Rectal smooth muscle tissue (tissue), 1 donor: ENCODE data around the gene GMEB2.

Experiments used
- H3K27ac ChIP-seq: one replicate; pipeline ENCODE4 v1.7.0; 2013; ENCODE audit warnings: low read depth, low read length, inconsistent platforms
- H3K27me3 ChIP-seq: one replicate; pipeline ENCODE4 v1.7.0; 2013; ENCODE audit warnings: low read length; ENCODE audit not compliant: control insufficient read depth, insufficient read depth
- H3K36me3 ChIP-seq: one replicate; pipeline ENCODE4 v1.7.0; 2013; ENCODE audit warnings: low read length; ENCODE audit not compliant: control insufficient read depth, insufficient read depth
- H3K4me1 ChIP-seq: one replicate; pipeline ENCODE4 v1.7.0; 2013; ENCODE audit warnings: low read length; ENCODE audit not compliant: control insufficient read depth, insufficient read depth
- H3K4me3 ChIP-seq: one replicate; pipeline ENCODE4 v1.7.0; 2013; ENCODE audit warnings: low read length
- H3K9ac ChIP-seq: one replicate; pipeline ENCODE4 v1.7.0; 2013; ENCODE audit warnings: low read length

The GMEB2 gene

DNA sequence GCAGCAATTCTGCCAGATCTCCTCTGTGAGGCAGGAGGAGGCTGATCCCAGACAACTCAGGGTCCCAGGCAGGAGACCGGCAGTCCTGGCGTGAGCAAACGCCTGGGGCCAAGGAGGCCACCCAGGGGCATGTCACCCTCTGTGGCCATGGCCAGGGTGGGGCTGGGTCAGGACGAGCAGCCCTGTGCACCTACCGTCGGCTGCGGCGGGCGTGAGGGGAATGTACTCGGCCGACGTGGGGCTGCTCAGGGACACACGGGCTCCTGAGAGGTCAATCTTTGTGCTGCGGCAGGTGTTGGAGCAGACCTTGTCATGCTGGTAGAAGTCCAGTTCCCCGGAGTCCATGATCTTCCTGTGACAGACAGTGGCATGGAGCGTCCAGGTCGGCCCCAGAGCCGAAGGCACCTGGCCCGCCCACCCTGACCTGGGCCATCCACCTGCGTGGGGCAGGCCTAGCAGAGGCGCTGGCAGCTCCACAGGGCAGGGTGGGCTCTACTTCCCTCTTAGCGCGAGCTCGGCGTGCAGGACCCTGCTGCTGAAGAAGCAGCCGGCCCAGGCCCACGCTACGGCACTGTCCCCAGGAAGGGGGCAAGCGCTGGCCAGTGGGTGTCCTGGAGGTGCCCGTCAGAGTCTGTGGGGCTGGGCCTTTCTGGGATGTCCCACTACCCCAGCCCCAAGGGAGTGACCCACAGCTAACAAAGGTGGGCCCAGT, 31.3 kb downstream of the GMEB2 start:
- H3K9ac ChIP-seq, result no peak overlapping the region
- H3K4me1 ChIP-seq, result no peaks in the 10 kb centered on the region
- no peaks in the 10 kb centered on the region for H3K27me3 ChIP-seq
- no peak overlapping the region for H3K27ac ChIP-seq
- no peak overlapping the region for H3K4me3 ChIP-seq
- peaks cover 22% of the 10 kb centered on the region for H3K36me3 ChIP-seq

DNA sequence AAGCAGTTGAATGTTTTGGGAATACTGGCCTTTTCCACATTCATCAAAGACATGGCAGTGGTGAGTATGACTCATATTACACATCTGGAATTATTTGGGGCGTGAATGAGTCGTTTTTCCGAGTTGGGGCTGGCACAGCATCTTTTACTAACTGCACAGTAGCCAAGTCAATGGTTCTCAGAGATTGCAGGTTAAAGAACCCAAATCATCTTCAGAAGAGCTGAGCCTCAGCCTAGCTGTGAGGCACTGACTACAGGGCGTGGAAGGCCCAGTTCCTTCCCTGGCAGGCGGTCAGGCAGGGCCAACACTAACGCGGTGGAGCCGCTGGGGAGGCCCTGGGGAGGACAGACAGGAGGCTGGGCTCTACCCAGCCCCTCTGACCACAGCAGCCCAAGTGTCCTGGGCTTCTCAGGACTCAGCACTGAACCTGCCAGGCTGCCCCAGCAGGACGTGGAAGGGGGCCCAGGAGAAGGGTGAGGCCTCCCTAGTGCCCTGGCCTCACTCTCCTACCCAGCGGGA, 32.8 kb downstream of the GMEB2 start:
- Histone ChIP-seq H3K9ac (no peak overlapping the region), H3K4me1 (no peaks in the 10 kb centered on the region), H3K36me3 (peaks cover 22% of the 10 kb centered on the region), H3K27ac (peak overlapping the region; percentile 17), H3K4me3 (no peak overlapping the region), H3K27me3 (no peaks in the 10 kb centered on the region)

DNA sequence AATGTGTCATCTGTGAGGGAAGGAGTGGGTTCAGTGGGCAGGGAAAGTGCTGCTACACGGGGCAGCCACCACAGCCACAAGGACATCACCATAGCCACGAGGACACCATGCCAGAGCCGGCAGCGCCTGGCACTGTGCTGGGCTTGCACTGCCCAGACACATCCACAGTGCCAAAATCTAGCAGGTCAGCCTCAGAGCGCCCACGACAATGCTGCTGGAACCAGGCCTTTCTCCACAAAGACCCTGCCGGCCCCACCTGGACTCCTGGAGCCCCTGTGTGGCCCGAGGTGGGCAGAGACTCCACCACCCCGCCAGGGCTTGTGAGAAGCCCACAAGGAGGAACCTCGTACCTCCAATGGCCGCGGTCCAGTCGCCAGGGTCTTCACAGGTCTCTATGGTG, 34.2 kb downstream of the GMEB2 start:
- no peak overlapping the region for H3K9ac ChIP-seq
- H3K36me3 ChIP-seq, result peaks cover 18% of the 10 kb centered on the region
- H3K4me3 ChIP-seq, result no peak overlapping the region

DNA sequence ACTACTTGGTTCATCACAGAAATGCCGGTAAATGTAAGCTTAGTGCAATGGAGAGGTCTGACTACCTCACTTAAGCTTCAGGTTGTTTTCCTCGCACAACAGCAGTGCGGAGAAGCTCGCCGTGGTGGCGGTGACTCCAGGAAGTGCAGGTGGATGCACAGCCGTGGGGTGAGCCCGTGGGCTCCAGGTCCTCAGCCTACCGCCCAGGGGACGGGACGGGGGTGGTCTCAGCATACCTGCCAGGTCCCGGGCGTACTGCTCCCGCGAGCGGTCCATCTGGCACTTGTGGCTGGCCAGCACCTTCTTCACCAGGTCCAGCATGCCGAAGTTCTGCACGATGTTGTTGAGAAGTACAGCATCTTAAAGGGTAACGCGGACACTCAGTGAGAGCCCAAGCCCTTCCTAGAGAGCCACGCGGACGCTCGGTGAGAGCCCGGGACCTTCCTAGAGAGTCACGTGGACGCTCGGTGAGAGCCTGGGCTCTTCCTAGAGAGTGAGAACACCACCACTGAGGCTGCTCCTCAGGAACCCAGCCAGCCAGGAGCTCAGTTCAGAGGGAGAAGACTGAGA, 35.0 kb downstream of the GMEB2 start:
- peaks cover 17% of the 10 kb centered on the region for H3K36me3 ChIP-seq
- no peak overlapping the region for H3K4me3 ChIP-seq
- no peak overlapping the region for H3K27ac ChIP-seq
- no peak overlapping the region for H3K9ac ChIP-seq
- H3K4me1 ChIP-seq, result no peaks in the 10 kb centered on the region
- no peaks in the 10 kb centered on the region for H3K27me3 ChIP-seq

More for the DNA sequence above, 34.2 kb downstream of the GMEB2 start:
- H3K27me3 ChIP-seq, result no peaks in the 10 kb centered on the region
- no peaks in the 10 kb centered on the region for H3K4me1 ChIP-seq
- H3K27ac ChIP-seq, result no peak overlapping the region

DNA sequence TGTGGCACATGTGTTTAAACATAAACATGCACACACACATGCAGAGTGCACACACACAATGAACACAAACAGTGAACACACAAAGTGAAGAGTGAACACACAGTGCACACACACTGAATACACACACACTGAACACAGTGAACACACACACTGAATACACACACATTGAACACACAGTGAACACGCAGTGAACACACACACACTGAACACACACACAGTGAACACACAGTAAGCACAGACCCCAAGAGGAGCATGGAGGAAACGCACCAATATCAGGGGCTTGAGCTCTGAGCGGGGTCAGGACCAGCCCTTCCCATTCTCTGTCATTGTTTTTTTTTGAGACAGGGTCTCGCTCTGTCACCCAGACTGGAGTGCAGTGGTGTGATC, 35.8 kb downstream of the GMEB2 start:
- Histone ChIP-seq H3K4me1 (no peaks in the 10 kb centered on the region), H3K4me3 (no peak overlapping the region), H3K9ac (no peak overlapping the region), H3K36me3 (peaks cover 17% of the 10 kb centered on the region), H3K27ac (no peak overlapping the region), H3K27me3 (no peaks in the 10 kb centered on the region)

DNA sequence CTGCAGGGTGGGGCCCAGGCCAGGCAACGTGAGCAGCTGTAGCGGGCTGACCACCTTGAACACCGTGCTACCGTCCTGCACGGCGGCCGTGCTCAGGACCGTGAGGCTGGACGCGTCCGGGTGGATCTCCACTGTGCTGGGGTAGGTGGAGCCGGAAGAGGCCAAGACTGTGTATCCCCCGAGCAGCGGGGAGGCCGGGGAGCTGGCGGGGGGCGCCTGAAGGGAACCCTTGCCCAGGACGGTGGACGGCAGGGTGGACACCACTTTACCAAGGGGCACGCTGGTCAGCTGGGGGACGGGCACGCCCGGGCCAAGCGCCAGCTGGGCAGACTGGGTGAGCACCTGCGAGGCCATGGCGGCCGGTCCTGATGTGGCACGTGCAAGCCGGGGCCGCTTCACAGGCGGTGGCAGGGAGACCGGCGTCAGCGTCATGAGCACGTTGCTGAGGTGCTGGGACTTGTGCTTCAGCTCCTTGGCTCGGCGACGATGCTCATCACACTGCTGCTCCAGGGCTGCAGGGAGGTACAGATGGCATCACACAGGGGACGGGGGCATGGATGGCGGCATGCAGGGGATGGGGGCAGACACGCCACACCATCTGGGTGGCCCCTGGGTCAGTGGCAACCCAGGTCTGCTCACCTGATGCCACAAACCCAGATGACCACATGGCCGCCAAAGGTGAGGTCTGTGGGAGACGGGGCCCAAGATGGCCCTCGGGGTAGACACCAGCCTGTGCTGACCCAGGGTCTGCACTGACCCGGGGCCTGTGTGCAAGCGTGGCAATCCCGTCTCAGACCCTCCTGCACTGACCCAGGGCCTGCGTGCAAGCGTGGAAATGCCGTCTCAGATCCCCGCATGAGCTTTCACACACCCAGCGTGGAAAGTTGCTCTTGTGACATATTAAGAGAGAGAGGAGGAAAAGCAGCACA, 36.4 kb downstream of the GMEB2 start:
- Histone ChIP-seq H3K9ac (no peak overlapping the region), H3K27me3 (no peaks in the 10 kb centered on the region), H3K4me3 (no peak overlapping the region), H3K36me3 (peaks cover 12% of the 10 kb centered on the region), H3K4me1 (no peaks in the 10 kb centered on the region), H3K27ac (no peak overlapping the region)

- no peak overlapping the region for H3K9ac ChIP-seq
- no peaks in the 10 kb centered on the region for H3K4me1 ChIP-seq
- H3K27me3 ChIP-seq, result no peaks in the 10 kb centered on the region
- H3K36me3 ChIP-seq, result peaks cover 9% of the 10 kb centered on the region
- no peak overlapping the region for H3K27ac ChIP-seq
- H3K4me3 ChIP-seq, result no peak overlapping the region
These were observed 37.4 kb downstream of the GMEB2 start for GRCh38 chr20:63589261-63590217.

DNA sequence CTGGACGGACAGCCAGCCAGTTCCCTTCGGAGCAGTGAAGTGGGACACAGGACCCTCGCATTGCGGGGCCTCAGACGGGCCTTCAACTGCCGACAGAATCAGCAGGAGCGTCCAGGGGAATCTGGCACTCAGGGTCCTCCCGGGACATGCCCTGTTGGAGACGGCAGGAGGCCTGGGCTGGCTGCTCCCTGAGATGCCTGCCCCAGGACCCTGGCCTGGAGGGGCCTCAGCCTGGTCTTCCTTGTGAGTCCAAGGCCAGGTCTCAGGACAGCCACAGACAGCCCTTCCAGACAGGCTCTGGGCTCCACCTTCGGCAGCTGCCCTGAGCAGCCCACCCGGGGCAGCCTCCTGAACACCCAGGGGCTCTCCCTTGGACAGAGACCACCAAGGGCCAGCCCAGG, 38.3 kb downstream of the GMEB2 start:
- H3K9ac ChIP-seq, result no peak overlapping the region
- no peaks in the 10 kb centered on the region for H3K4me1 ChIP-seq
- H3K27ac ChIP-seq, result no peak overlapping the region
- H3K36me3 ChIP-seq, result peaks cover 9% of the 10 kb centered on the region
- H3K4me3 ChIP-seq, result no peak overlapping the region
- no peaks in the 10 kb centered on the region for H3K27me3 ChIP-seq

DNA sequence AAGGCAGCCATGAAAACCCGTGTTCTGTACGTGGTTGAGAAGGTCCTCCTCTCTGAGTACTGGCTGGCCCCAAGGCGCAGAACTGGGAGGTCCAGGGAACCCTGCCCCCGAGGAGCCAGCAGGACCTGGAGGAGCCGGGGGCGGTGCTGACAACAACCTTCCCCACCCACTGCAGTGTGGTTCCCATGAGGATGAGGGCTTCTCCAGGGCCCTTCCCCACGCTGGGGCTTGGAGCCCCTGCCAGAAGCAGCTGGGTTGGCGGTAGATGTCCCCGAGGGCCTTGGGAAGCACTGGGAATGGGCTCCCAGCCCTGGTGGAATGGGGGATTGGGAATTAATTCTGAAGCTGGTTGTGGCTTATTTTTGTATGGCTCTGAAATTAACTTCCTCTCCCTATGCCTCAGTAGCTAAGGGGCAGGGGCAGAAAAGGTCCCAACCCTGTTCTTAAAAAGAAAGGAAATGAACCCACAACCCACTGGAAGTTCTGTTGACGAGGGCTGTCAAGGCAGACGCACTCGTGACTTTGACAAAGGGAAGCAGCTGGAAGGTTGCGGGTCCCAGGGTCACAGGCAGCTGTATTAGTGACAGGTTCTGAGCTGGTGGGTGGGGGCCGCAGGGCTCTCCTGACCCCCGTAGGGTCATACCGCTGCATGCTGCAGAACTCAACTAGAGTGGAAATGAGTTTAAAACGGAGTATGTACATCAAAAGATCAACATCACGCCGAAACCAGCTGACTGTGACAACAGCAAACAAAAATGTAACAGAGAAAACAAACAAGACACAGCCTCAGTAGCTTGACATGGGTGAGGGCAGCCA, 38.9 kb downstream of the GMEB2 start:
- Histone ChIP-seq H3K27ac (no peak overlapping the region), H3K4me1 (no peaks in the 10 kb centered on the region), H3K9ac (no peak overlapping the region), H3K27me3 (no peaks in the 10 kb centered on the region), H3K36me3 (peaks cover 6% of the 10 kb centered on the region), H3K4me3 (no peak overlapping the region)

- H3K4me3 ChIP-seq, result no peak overlapping the region
- H3K4me1 ChIP-seq, result no peaks in the 10 kb centered on the region
- H3K27ac ChIP-seq, result no peak overlapping the region
- peaks cover 3% of the 10 kb centered on the region for H3K36me3 ChIP-seq
- H3K27me3 ChIP-seq, result no peaks in the 10 kb centered on the region
- no peak overlapping the region for H3K9ac ChIP-seq
These were observed 39.6 kb downstream of the GMEB2 start for GRCh38 chr20:63587256-63587655.

GRCh38 chr20:63586797-63587196, 40.1 kb downstream of the GMEB2 start:
- Histone ChIP-seq H3K4me1 (no peaks in the 10 kb centered on the region), H3K27ac (no peak overlapping the region), H3K27me3 (no peaks in the 10 kb centered on the region), H3K36me3 (no peaks in the 10 kb centered on the region), H3K9ac (no peak overlapping the region), H3K4me3 (no peak overlapping the region)
